Astrocyte of the cerebellum (primary cell): Measurements from ENCODE around the gene CREB1.
"Not testable (repeated sequence)": the region's sequence is repeated elsewhere in the genome, so short reads cannot be mapped to it uniquely, and the experiment has no call there.

ENCODE experiments used
- DNase-seq: peaks from one replicate; pipeline ENCODE4 v3.0.0-alpha.2; 2011; ENCODE audit warnings: low read depth
- H3K4me3 ChIP-seq: 2 replicates; pipeline ENCODE4 v1.5.1; 2011; ENCODE audit warnings: mild to moderate bottlenecking, low read depth, low read length, moderate library complexity
- in situ Hi-C: cut with HindIII; loops from 2 replicates; pipeline ENCODE4 v1.10.0; 2017; ENCODE audit warnings: low sequenced_read_pairs
- TF ChIP-seq, protein P1 (sequence below): IDR thresholded peaks from 2 replicates; pipeline ENCODE4 v1.5.1; 2012; ENCODE audit warnings: low read length, low read depth, moderate library complexity, mild to moderate bottlenecking; ENCODE audit errors: missing control alignments

CREB1 gene

DNA sequence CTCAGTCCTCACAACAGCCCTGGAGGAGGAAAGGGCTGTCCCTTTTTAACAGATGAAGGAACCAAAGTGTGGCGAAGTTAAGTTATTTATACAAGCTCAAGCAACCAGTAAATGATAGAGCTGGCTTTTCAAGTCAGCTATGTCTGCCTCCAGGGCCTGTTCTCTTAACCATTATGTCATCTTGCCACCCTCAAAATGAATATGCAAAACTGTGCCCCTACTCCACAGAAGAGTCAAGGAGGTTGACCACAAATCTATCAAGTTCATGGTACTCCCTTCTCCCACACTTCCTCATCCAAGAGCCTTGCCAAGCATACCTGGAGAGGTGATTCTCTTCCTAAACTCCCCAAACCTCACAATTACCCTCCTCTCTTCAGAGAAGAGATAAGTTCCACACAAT lies 37.3 kb upstream of the CREB1 start:
- in situ Hi-C loops, result loop anchor here (25.0 kb wide), 1 partner anchor 505 kb away; no protein-coding TSS in a partner anchor
- H3K4me3 ChIP-seq, result no peak overlapping the region
- TF ChIP-seq, protein P1, sequence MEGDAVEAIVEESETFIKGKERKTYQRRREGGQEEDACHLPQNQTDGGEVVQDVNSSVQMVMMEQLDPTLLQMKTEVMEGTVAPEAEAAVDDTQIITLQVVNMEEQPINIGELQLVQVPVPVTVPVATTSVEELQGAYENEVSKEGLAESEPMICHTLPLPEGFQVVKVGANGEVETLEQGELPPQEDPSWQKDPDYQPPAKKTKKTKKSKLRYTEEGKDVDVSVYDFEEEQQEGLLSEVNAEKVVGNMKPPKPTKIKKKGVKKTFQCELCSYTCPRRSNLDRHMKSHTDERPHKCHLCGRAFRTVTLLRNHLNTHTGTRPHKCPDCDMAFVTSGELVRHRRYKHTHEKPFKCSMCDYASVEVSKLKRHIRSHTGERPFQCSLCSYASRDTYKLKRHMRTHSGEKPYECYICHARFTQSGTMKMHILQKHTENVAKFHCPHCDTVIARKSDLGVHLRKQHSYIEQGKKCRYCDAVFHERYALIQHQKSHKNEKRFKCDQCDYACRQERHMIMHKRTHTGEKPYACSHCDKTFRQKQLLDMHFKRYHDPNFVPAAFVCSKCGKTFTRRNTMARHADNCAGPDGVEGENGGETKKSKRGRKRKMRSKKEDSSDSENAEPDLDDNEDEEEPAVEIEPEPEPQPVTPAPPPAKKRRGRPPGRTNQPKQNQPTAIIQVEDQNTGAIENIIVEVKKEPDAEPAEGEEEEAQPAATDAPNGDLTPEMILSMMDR, result no peak
- DNase-seq, result no peak

DNA sequence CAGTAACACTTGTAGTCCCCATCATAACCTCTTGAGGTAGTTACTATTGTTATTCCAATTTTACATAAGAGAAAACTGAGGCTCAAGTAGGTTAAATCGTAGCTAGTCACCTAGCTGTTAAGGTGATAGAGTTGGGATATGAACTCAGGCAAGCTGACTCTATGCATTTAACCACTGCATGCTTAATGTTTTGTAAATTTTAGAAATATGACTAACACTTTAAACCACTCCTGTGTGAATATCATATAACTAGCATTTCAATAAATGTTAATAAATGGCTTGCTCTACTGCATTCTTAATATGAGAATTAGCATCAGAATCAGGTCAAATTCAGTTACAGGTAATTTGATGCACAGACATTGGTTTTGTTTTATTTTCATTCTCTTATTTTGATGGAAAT lies 35.6 kb upstream of the CREB1 start:
- TF ChIP-seq, protein P1, result no peak
- in situ Hi-C loops, result loop anchor here (25.0 kb wide), 1 partner anchor 507 kb away; no protein-coding TSS in a partner anchor
- no peak for DNase-seq
- no peak overlapping the region for H3K4me3 ChIP-seq

DNA sequence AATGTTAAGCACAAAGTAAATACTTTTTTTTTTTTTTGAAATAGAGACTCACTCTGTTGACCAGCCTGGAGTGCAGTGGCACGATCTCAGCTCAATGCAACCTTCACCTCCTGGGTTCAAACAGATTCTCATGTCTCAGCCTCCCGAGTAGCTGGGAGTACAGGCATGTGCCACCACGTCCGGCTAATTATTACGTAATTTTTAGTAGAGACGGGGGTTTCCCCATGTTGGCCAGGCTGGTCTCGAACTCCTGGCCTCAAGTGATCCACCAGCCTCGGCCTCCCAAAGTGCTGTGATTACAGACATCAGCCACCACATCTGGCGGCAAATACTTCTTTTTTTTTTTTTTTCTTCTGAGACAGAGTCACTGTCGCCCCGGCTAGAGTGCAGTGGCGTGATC lies 32.8 kb upstream of the CREB1 start:
- in situ Hi-C loops, result loop anchor here (25.0 kb wide), 1 partner anchor 510 kb away; no protein-coding TSS in a partner anchor
- H3K4me3 ChIP-seq, DNase-seq: not testable (repeated sequence)

DNA sequence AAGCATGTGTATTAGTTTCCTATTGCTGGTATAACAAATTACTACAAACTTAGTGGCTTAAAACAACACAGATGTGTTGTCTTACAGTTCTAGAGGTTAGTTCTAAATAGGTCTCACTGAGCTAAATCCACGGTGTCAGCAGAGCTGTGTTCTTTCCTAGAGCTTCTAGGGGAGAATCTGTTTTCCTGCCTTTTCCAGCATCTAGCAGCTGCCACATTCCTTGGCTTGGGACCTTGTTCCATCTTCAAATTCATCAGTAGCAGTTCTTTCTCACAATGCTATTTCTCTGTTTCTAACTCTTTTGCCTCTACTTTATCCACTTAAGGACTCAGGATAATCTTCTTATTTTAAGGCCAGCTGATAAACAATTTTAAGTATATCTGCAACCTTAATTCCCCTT lies 32.2 kb upstream of the CREB1 start:
- H3K4me3 ChIP-seq, result no peak overlapping the region
- in situ Hi-C loops, result loop anchor here (25.0 kb wide), 1 partner anchor 510 kb away; no protein-coding TSS in a partner anchor
- TF ChIP-seq, protein P1, result no peak
- no peak for DNase-seq

DNA sequence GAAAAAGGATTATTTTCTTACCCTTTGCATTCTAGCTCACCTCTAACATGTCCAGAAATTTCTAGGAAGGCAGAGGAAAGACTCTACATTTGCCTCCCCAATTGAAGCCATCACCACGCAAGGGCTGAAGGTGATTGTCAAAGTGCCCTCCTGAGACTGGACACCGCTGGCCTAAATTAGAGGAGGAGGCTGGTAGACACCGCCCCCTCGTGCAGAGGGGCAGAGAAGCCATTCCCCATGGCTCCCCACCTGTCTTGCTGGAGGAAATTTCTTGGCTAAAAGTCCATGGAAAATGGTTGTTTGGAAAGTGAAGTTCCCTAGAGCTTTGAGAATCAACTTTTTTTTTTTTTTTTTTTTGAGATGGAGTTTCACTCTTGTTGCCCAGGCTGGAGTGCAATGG lies 31.3 kb upstream of the CREB1 start:
- no peak for DNase-seq
- H3K4me3 ChIP-seq, result no peak overlapping the region
- TF ChIP-seq, protein P1, result no peak
- in situ Hi-C loops, result loop anchor here (25.0 kb wide), 1 partner anchor 511 kb away; no protein-coding TSS in a partner anchor

DNA sequence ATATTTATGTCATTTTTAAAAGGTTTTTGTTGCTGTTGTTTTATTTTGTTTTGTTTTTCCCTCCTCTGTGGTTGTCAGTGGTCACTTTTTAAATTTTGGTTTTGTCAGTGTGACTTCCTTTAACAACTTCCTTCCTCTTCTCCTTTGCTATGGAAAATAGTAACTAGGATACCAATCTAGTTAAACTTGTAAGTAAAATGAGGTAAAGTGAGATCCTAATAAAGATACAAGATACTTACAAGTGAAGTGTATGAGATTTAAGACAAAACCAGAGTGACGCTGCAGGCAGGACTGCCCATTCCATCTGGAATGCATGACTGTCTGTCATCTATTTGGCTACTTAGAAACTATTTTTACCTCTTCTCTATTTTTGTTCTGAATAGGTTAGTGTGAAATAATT lies 30.6 kb upstream of the CREB1 start:
- TF ChIP-seq, protein P1, result no peak
- in situ Hi-C loops, result loop anchor here (25.0 kb wide), 1 partner anchor 512 kb away; no protein-coding TSS in a partner anchor
- no peak for DNase-seq
- no peak overlapping the region for H3K4me3 ChIP-seq

DNA sequence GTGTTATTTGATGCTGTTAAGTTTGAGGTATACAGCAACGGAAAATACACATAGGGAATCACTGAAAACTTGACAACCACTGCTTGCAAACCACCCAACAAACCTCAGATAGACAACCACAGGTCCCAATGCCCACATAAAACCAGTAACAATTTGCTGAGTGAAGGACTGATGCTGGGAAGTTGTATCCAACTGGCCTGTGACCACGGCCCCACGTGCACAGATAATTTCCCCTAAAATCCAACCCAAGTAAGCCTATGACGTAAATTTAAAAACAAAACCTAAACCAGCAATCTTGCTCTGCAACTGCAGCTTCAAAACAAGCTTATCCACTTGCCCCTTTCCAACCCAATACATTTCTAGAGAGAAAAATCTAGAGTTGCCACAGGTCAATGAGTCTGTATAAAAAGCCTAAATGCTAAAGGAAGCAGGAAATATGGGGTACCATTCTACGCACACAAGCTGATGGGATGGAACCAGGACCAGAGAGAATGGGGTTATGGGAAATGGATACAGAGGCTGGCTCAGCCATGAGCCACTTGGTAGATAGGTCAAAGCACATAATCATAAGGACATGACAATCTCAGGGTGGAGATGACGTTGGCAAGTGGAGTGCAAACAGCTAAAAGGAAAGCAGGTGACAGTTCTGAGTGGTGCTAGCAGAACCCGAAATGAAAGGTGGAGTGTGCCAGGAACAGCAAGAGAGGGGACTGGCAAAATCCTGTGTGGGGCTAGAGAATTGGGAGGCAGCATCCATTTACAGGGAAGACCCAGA lies 27.8 kb upstream of the CREB1 start:
- in situ Hi-C loops, result no loop called here
- no peak for DNase-seq
- no peak overlapping the region for H3K4me3 ChIP-seq
- TF ChIP-seq, protein P1, result no peak
